Activated gamma-delta T cell (primary cell): Measurements from ENCODE around the gene PLD4.
"Not testable (repeated sequence)": the region's sequence is repeated elsewhere in the genome, so short reads cannot be mapped to it uniquely, and the experiment has no call there.

ENCODE experiments used
- DNase-seq: peaks from one replicate; lab custom pipeline; 2025; lab: John Stamatoyannopoulos, UW

The PLD4 gene

DNA sequence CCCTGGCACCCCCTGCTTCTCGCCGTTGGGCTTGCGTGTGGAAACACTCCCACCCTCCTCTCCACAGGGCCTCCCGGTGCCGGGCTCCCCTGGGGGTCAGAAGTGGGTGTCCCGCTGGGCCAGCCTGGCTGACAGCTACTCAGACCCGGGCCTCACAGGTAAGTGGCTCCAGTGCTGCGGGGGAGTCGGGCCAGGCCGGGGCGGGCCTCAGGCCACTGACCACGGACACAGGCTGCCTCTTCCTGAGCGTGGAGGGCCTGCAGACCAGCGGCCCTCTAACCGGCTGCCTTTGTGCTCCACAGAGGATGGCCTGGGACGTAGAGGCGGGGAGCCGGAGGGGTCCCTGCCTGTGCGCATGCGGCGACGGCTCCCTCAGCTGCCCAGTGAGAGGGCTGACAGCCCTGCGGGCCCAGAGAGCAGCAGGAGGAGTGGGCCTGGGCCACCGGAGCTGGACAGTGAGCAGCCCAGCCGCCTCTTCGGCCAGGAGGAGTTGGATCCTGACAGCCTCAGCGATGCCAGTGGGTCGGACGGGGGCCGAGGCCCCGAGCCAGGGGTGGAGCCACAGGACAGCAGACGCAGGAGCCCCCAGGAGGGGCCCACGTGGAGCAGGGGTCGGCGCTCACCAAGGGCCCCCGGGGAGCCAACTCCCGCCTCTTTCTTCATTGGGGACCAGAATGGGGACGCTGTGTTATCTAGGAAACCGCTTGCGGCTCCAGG lies 38.5 kb upstream of the PLD4 start:
- DNase-seq: no peak

GRCh38 chr14:104886690-104887622 lies 37.7 kb upstream of the PLD4 start:
- DNase-seq: no peak

DNA sequence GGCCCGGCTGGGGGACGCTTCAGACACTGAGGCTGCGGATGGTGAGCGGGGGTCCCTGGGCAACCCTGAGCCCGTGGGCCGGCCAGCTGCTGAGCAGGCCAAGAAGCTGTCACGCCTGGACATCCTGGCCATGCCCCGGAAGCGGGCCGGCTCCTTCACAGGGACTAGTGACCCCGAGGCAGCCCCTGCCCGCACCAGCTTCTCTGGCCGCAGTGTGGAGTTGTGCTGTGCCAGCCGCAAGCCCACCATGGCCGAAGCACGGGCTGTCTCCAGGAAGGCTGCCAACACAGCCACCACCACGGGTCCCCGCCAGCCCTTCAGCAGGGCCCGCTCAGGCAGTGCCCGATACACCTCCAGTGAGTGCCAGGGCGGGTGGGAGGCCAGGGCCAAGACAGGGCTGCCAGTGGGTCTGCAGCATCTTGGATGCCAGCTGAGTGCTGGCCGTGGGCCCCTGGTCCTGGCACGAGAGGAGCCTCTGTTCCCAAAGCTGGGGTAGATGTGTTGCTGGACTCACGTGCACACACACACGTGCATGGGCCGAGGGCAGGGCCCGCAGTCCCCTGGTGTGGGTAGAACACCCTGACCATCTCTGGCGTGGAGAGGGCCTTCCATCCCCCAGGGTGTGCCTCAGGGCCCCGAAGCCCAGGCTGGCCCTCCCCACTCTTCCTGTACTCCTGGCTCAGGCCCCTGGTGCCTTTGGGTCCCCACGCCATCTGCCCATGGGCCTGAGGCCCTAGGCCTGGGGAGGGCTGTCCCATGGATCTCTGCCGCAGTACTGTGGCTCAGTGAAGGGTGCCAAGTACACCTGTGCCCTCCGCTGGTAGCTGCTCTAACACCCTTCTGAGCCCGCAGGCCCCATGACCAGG lies 36.8 kb upstream of the PLD4 start:
- no peak for DNase-seq

GRCh38 chr14:104888489-104889374 lies 35.9 kb upstream of the PLD4 start:
- no peak for DNase-seq

GRCh38 chr14:104889375-104889757 lies 35.3 kb upstream of the PLD4 start:
- no peak for DNase-seq

DNA sequence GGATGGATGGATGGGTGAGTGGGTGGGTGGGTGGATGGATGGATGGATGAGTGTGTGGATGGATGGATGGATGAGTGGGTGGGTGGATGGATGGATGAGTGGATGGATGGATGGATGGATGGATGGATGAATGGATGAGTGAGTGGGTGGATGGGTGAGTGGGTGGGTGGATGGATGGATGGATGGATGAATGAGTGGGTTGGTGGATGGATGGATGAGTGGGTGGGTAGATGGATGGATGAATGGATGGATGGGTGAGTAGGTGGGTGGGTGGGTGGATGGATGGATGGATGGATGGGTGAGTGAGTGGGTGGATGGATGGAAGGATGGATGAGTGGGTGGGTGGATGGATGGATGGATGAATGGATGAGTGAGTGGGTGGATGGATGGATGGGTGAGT lies 34.4 kb upstream of the PLD4 start:
- DNase-seq: not testable (repeated sequence)

- no peak for DNase-seq
These were observed 33.5 kb upstream of the PLD4 start for GRCh38 chr14:104891121-104891551.

GRCh38 chr14:104891664-104892530 lies 32.8 kb upstream of the PLD4 start:
- no peak for DNase-seq

DNA sequence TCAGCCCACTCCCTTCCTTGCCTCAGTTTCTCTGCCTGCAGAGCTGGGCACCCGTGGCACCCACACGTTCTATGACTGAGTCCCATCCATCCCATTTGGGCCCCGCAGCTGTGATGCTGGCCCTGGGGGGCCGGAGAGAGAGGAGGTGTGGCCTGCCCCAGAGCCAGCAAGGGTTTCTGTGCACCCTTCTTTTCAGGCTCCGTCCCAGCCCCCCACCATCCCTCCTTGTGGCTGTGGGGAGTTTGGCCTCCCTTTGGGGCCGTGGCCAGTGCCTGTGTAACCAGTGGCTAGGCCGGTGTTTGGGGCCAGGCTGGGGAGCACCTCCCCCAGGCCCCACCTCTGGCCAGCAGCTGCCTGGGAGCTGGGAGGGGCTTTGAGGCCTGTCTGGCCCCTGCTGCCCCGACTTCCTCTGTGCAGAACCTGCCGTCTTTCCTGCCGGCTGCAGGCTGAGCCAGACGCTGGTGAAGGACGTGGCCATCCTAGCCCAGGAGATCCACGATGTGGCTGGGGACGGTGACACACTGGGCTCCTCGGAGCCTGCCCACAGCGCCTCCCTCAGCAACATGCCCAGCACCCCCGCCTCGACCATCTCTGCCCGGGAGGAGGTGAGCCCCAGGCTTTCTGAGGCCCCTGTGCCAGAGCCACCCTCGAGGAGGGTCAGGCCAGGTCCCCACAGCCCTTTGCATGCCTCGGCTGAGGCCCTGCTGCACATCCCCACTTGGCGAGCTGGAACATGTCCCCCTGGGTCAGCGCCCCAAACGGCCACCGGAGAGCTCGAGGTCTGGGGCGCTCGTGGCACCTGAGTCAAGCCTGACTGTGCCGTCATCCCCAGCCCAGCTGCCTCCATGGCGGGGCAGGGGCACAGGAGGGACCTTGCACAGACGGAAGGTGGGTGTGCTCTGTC lies 31.9 kb upstream of the PLD4 start:
- no peak for DNase-seq

- no peak for DNase-seq
These were observed 31.1 kb upstream of the PLD4 start for GRCh38 chr14:104893435-104894207.

DNA sequence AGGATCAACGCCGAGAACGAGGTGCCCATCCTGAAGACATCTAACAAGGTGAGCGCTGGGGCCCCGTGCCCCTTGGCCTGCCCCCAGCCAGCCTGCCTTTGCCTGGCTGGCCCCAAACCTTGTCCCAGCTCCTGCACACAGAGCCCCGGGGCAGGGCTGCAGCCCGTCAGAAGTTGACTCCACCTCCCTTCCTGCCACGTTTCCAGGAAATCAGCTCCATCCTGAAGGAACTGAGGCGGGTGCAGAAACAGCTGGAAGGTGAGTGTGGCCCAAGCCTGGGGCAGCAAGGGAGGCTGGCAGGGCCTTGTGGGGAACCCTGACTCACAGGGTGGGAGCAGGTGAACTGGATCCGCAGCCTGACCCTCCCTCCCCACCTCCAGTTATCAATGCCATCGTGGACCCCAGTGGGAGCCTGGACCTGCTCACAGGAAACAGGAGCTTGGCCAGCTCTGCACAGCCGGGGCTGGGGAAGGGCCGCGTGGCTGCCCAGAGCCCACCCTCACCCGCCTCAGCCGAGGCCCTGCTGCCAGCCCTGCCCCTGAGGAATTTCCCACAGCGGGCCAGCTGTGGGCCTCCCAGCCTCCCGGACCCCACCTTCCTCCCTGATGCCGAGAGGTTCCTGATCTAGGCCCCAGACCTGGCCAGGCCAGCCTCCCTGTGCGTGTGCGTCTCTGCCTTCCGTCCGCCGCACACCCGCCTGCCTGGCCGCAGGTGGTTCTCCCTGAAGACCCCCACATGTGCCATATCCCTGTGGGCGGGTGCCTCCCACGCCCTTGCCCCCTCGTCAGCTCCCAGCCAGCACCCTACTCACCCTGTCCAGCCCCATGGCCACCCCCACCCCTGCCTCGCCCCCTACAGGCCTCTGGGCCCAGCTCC lies 30.1 kb upstream of the PLD4 start:
- DNase-seq: no peak

DNA sequence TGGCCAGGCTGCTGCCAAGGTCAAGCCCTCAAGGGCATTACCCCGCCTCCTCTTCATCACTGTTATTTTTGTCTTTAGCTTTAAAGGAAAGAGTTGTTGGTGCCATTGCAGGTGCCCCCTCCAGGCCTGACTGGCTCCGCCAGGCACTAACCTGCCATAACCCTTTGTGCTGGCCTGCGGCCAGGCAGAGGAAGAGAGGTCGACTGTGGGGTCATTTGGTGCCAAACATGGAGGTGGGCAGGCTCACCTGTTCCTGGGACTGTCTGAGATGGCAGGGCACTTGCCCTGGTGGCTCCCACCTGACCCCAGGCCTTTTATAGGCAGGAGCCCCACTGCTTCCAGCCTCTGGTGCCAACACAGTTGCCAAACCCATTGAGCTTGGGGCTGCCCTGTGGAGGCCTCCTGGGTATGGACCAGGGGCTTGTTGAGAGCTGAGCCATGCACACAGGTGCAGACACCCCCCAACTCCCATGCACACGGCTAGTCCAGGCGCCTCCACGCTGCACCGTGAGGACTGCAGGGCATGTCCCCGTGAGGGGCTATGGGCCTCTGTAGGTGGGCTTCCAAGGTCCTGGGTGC lies 29.4 kb upstream of the PLD4 start:
- DNase-seq: no peak

GRCh38 chr14:104895786-104896661 lies 28.7 kb upstream of the PLD4 start:
- DNase-seq: no peak

- DNase-seq: no peak
These were observed 27.1 kb upstream of the PLD4 start for GRCh38 chr14:104897330-104898194.

GRCh38 chr14:104898195-104898558 lies 26.5 kb upstream of the PLD4 start:
- no peak for DNase-seq
